Liver (tissue), 3 donors: ENCODE data around the gene KRCC1.

Experiments used
- CTCF ChIP-seq: fragments of 150-350 bp; IDR thresholded peaks from 2 replicates; pipeline ENCODE4 v1.5.1; 2017; ENCODE audit warnings: improper control_type of control experiment, low read depth, low read length; ENCODE audit not compliant: missing input control
- RAD21 ChIP-seq, 2 donors: IDR thresholded peaks; 2 replicates each; pipeline ENCODE4 v1.6.1; 2016; ENCODE audit warnings: antibody characterized with exemption in 2 of 2, mild to moderate bottlenecking in 2 of 2
- TAF1 ChIP-seq: conservative IDR thresholded peaks from 2 replicates; pipeline ENCODE4 v1.6.1; 2016; ENCODE audit warnings: antibody characterized with exemption, mild to moderate bottlenecking
- TF ChIP-seq, protein P1 (sequence below): IDR thresholded peaks from 2 replicates; pipeline ENCODE4 v1.6.1; 2016; ENCODE audit warnings: antibody characterized with exemption, mild to moderate bottlenecking
- donor health status: healthy.
- donor health status: healthy.

- TF ChIP-seq CTCF (no peak), TAF1 (no peak), RAD21 (IDR thresholded peaks at IDR 0.05) (no peak)
- TF ChIP-seq, protein P1, sequence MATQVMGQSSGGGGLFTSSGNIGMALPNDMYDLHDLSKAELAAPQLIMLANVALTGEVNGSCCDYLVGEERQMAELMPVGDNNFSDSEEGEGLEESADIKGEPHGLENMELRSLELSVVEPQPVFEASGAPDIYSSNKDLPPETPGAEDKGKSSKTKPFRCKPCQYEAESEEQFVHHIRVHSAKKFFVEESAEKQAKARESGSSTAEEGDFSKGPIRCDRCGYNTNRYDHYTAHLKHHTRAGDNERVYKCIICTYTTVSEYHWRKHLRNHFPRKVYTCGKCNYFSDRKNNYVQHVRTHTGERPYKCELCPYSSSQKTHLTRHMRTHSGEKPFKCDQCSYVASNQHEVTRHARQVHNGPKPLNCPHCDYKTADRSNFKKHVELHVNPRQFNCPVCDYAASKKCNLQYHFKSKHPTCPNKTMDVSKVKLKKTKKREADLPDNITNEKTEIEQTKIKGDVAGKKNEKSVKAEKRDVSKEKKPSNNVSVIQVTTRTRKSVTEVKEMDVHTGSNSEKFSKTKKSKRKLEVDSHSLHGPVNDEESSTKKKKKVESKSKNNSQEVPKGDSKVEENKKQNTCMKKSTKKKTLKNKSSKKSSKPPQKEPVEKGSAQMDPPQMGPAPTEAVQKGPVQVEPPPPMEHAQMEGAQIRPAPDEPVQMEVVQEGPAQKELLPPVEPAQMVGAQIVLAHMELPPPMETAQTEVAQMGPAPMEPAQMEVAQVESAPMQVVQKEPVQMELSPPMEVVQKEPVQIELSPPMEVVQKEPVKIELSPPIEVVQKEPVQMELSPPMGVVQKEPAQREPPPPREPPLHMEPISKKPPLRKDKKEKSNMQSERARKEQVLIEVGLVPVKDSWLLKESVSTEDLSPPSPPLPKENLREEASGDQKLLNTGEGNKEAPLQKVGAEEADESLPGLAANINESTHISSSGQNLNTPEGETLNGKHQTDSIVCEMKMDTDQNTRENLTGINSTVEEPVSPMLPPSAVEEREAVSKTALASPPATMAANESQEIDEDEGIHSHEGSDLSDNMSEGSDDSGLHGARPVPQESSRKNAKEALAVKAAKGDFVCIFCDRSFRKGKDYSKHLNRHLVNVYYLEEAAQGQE: no peak
These were observed 21.5 kb upstream of the KRCC1 start for GRCh38 chr2:88077080-88077479.
